H9 (cell line): ENCODE results near the gene LSM7. TPM values are rescaled to one million over a fixed set of nuclear protein-coding genes. Genes with fewer than 3 reads are reported as not detected.

ENCODE experiments used
- DNase-seq: peaks from one replicate; pipeline ENCODE4 v3.0.0-alpha.2; 2017
- H2AFZ ChIP-seq: one replicate; pipeline ENCODE4 v1.6.1; 2013; ENCODE audit warnings: mild to moderate bottlenecking, low read length, control low read depth, moderate library complexity
- H2AK5ac ChIP-seq: 2 replicates; pipeline ENCODE4 v1.6.1; 2013; ENCODE audit warnings: low read length, control low read depth, mixed read lengths; ENCODE audit not compliant: insufficient read length
- H2BK120ac ChIP-seq: one replicate; pipeline ENCODE4 v1.6.1; 2013; ENCODE audit warnings: low read depth, mild to moderate bottlenecking, low read length, control low read depth, inconsistent platforms; ENCODE audit not compliant: poor library complexity, severe bottlenecking
- H2BK12ac ChIP-seq: 2 replicates; pipeline ENCODE4 v1.6.1; 2013; ENCODE audit warnings: low read length, control low read depth, mixed read lengths, low read depth; ENCODE audit not compliant: insufficient read length
- H2BK15ac ChIP-seq: 2 replicates; pipeline ENCODE4 v1.6.1; 2013; ENCODE audit warnings: low read depth, low read length, control low read depth
- H2BK20ac ChIP-seq: one replicate; pipeline ENCODE4 v1.6.1; 2013; ENCODE audit warnings: low read depth, mild to moderate bottlenecking, low read length, control low read depth, inconsistent platforms; ENCODE audit not compliant: poor library complexity, severe bottlenecking
- H2BK5ac ChIP-seq: 2 replicates; pipeline ENCODE4 v1.6.1; 2013; ENCODE audit warnings: low read length, control low read depth, mixed read lengths; ENCODE audit not compliant: insufficient read length
- H3K14ac ChIP-seq: 2 replicates; pipeline ENCODE4 v1.6.1; 2013; ENCODE audit warnings: low read length, control low read depth; ENCODE audit not compliant: insufficient read depth
- H3K18ac ChIP-seq: 2 replicates; pipeline ENCODE4 v1.6.1; 2013; ENCODE audit warnings: low read depth, mild to moderate bottlenecking, mixed read lengths, low read length, control low read depth; ENCODE audit not compliant: insufficient read length
- H3K23ac ChIP-seq: 2 replicates; pipeline ENCODE4 v1.6.1; 2013; ENCODE audit warnings: low read length, control low read depth, mixed read lengths, low read depth; ENCODE audit not compliant: insufficient read length
- H3K23me2 ChIP-seq: 2 replicates; pipeline ENCODE4 v1.6.1; 2013; ENCODE audit warnings: low read depth, mild to moderate bottlenecking, mixed read lengths, low read length, control low read depth; ENCODE audit not compliant: insufficient read length, poor library complexity, severe bottlenecking
- H3K27ac ChIP-seq: 2 replicates; pipeline ENCODE4 v1.5.1; 2013; ENCODE audit warnings: low read length, control low read depth, mixed read lengths, low read depth; ENCODE audit not compliant: insufficient read length
- H3K27me3 ChIP-seq: 2 replicates; pipeline ENCODE4 v1.6.1; 2013; ENCODE audit warnings: low read length, control low read depth, inconsistent platforms; ENCODE audit not compliant: insufficient read depth
- H3K4ac ChIP-seq: 2 replicates; pipeline ENCODE4 v1.6.1; 2013; ENCODE audit warnings: low read depth, mild to moderate bottlenecking, control low read depth, inconsistent platforms, low read length, moderate library complexity
- H3K4me1 ChIP-seq: 2 replicates; pipeline ENCODE4 v1.6.1; 2013; ENCODE audit warnings: low read length, control low read depth, inconsistent platforms; ENCODE audit not compliant: insufficient read depth
- H3K4me2 ChIP-seq: 2 replicates; pipeline ENCODE4 v1.6.1; 2013; ENCODE audit warnings: low read length, control low read depth, mixed read lengths; ENCODE audit not compliant: insufficient read length, insufficient read depth
- H3K56ac ChIP-seq: 2 replicates; pipeline ENCODE4 v1.6.1; 2013; ENCODE audit warnings: low read depth, mild to moderate bottlenecking, mixed read lengths, low read length, control low read depth; ENCODE audit not compliant: insufficient read length
- H3K79me1 ChIP-seq: 2 replicates; pipeline ENCODE4 v1.6.1; 2013; ENCODE audit warnings: low read depth, mild to moderate bottlenecking, moderate library complexity, low read length, control low read depth, inconsistent platforms; ENCODE audit not compliant: insufficient read depth, poor library complexity, severe bottlenecking
- H3K79me2 ChIP-seq: 2 replicates; pipeline ENCODE4 v1.6.1; 2013; ENCODE audit warnings: low read length, control low read depth, inconsistent platforms; ENCODE audit not compliant: insufficient read depth
- H3K9ac ChIP-seq: 2 replicates; pipeline ENCODE4 v1.6.1; 2013; ENCODE audit warnings: low read length, control low read depth, mixed read lengths; ENCODE audit not compliant: insufficient read length; ENCODE audit errors: extremely low read depth
- H3K9me3 ChIP-seq: one replicate; pipeline ENCODE4 v1.6.1; 2013; ENCODE audit warnings: low read depth, low read length, inconsistent platforms; ENCODE audit not compliant: control insufficient read depth
- H3T11ph ChIP-seq: one replicate; pipeline ENCODE4 v1.6.1; 2013; ENCODE audit warnings: mild to moderate bottlenecking, low read length, control low read depth, inconsistent platforms
- H4K20me1 ChIP-seq: one replicate; pipeline ENCODE4 v1.6.1; 2013; ENCODE audit not compliant: control insufficient read depth, insufficient read length, insufficient read depth
- H4K5ac ChIP-seq: 2 replicates; pipeline ENCODE4 v1.6.1; 2013; ENCODE audit warnings: low read depth, mild to moderate bottlenecking, mixed read lengths, low read length, control low read depth; ENCODE audit not compliant: insufficient read length
- H4K8ac ChIP-seq: replicated peaks from 2 replicates; pipeline ENCODE4 v1.6.1; 2013; ENCODE audit warnings: low read length, control low read depth, mixed read lengths, low read depth; ENCODE audit not compliant: insufficient read length
- H4K91ac ChIP-seq: 2 replicates; pipeline ENCODE4 v1.6.1; 2013; ENCODE audit warnings: low read depth, mild to moderate bottlenecking, moderate library complexity, mixed read lengths, low read length, control low read depth; ENCODE audit not compliant: insufficient read length
- H3K27ac Mint-ChIP-seq, 3 experiments: 2 replicates in 2 of 3; 3 replicates in 1 of 3; pipeline ENCODE4 v1.8.0; 2020 to 2021; ENCODE audit warnings: mixed read lengths in 3 of 3, mild to moderate bottlenecking in 1 of 3, moderate library complexity in 1 of 3
- H3K27me3 Mint-ChIP-seq: 2 replicates; pipeline ENCODE4 v1.8.0; 2021; ENCODE audit warnings: low read depth, mild to moderate bottlenecking, moderate library complexity, mixed read lengths
- H3K36me3 Mint-ChIP-seq, 3 experiments: 2 replicates in 2 of 3; 3 replicates in 1 of 3; pipeline ENCODE4 v1.8.0; 2020 to 2021; ENCODE audit warnings: low read depth in 3 of 3, mixed read lengths in 3 of 3; ENCODE audit not compliant: insufficient read depth in 1 of 3
- H3K4me1 Mint-ChIP-seq, 2 experiments: 2 replicates each; pipeline ENCODE4 v1.8.0; 2020; ENCODE audit warnings: mixed read lengths in 2 of 2
- H3K4me3 Mint-ChIP-seq, 2 experiments: 2 replicates in 1 of 2; 3 replicates in 1 of 2; pipeline ENCODE4 v1.8.0; 2020 to 2021; ENCODE audit warnings: mild to moderate bottlenecking in 2 of 2, mixed read lengths in 2 of 2, moderate library complexity in 1 of 2
- H3K9me3 Mint-ChIP-seq, 2 experiments: 2 replicates in 1 of 2; 3 replicates in 1 of 2; pipeline ENCODE4 v1.8.0; 2020; ENCODE audit warnings: mild to moderate bottlenecking in 2 of 2, mixed read lengths in 2 of 2, moderate library complexity in 1 of 2
- CTCF ChIP-seq: fragments of 200-600 bp; sonication (generic); conservative IDR thresholded peaks from 3 replicates; pipeline ENCODE4 v1.8.0; 2021; ENCODE audit warnings: antibody characterized with exemption, mild to moderate bottlenecking
- WGBS: extraction: QIAGEN DNeasy Blood & Tissue Kit; methylation state at CpG from one replicate; pipeline ENCODE4 v1.1.7; 2013; ENCODE audit warnings: missing lambda C conversion rate, low lambda C conversion rate, mixed read lengths; ENCODE audit not compliant: insufficient read length; ENCODE audit errors: extremely low coverage; 5-methylcytosine and 5-hydroxymethylcytosine counted together
- total RNA-seq: library from RNA; stranded (reverse); gene quantifications from 2 replicates; pipeline ENCODE4 v1.2.1, GENCODE V29; 2021

LSM7 gene
- total RNA-seq, 1 experiment from 2014 or later, result 187 TPM

- no peak within 1 kb of the TSS for H2BK120ac ChIP-seq
- Mint-ChIP-seq H3K4me1 (peaks cover 3 to 21% of the 10 kb centered on the region in 2 experiments), H3K27me3 (peaks cover 77% of the 10 kb centered on the region), H3K4me3 (peak within 1 kb of the TSS; percentile 33 to 65), H3K36me3 (peaks cover 0 to 4% (median 2%) of the 10 kb centered on the region in 3 experiments; a peak in 4 of 7 replicates), H3K27ac (no peak within 1 kb of the TSS), H3K9me3 (peaks cover 0 to 4% of the 10 kb centered on the region in 2 experiments; a peak in 1 of 5 replicates)
- H3K23me2 ChIP-seq, result no peaks in the 10 kb centered on the region
- WGBS, result no CpG with 5 or more reads among the region's 63 CpGs
- DNase-seq, result no peak
- no peak within 1 kb of the TSS for H3K23ac ChIP-seq
- no peak within 1 kb of the TSS for H3K56ac ChIP-seq
- no peak for TF ChIP-seq CTCF
- H2BK12ac ChIP-seq, result no peak within 1 kb of the TSS
- H2AFZ ChIP-seq, result no peak within 1 kb of the TSS
- no peaks in the 10 kb centered on the region for H3K79me1 ChIP-seq
- no peaks in the 10 kb centered on the region for H3K4me1 ChIP-seq
- no peak within 1 kb of the TSS for H3K18ac ChIP-seq
- H2BK15ac ChIP-seq, result no peak within 1 kb of the TSS
- no peaks in the 10 kb centered on the region for H4K20me1 ChIP-seq
- H3K9me3 ChIP-seq, result no peaks in the 10 kb centered on the region
- H2BK20ac ChIP-seq, result no peak within 1 kb of the TSS
- no peaks in the 10 kb centered on the region for H3K79me2 ChIP-seq
- no peak within 1 kb of the TSS for H4K5ac ChIP-seq
- no peak within 1 kb of the TSS for H2BK5ac ChIP-seq
- H3K14ac ChIP-seq, result no peak within 1 kb of the TSS
- H3K27me3 ChIP-seq, result no peaks in the 10 kb centered on the region; the same call in 1 of the 2 replicates
- no peak within 1 kb of the TSS for H2AK5ac ChIP-seq
- no peak within 1 kb of the TSS for H3K9ac ChIP-seq
- H4K91ac ChIP-seq, result no peak within 1 kb of the TSS
- no peak within 1 kb of the TSS for H3K4me2 ChIP-seq
- no peak within 1 kb of the TSS for H3T11ph ChIP-seq
- H3K4ac ChIP-seq, result no peak within 1 kb of the TSS
- no peak within 1 kb of the TSS for H4K8ac ChIP-seq
- H3K27ac ChIP-seq, result no peak within 1 kb of the TSS
These were observed 20.3 kb downstream of the LSM7 start, which contains the start of gene LINGO3 for GRCh38 chr19:2308114-2308556. TSS of gene LINGO3 (minus strand) at chr19:2308154. CDS start at chr19:2291776, 16,378 bp downstream.
